A172 (cell line): ENCODE measurements around the gene TMCC3. TPM values are rescaled to one million over a fixed set of nuclear protein-coding genes. Genes with fewer than 3 reads are reported as not detected.
"Not testable (repeated sequence)": the region's sequence is repeated elsewhere in the genome, so short reads cannot be mapped to it uniquely, and the experiment has no call there.

Experiments
- DNase-seq: peaks from one replicate; pipeline ENCODE4 v3.0.0-alpha.2; 2015; ENCODE audit warnings: low spot score
- total RNA-seq: library from RNA; depleted of rRNA; stranded (reverse); fragments of >200 nt; shearing (Covaris generic); gene quantifications from 2 replicates; pipeline ENCODE4 v1.2.3, GENCODE V29; 2014

Gene TMCC3
- total RNA-seq, 1 experiment from 2014 or later = 0.05 TPM

- DNase-seq = no peak
These were observed 48.3 kb downstream of the TMCC3 start for GRCh38 chr12:94602024-94602423.

- DNase-seq = not testable (repeated sequence)
These were observed 49.0 kb downstream of the TMCC3 start for GRCh38 chr12:94601307-94601706.

GRCh38 chr12:94599189-94599588 lies 51.2 kb downstream of the TMCC3 start:
- no peak for DNase-seq

GRCh38 chr12:94597268-94597667 lies 53.1 kb downstream of the TMCC3 start:
- DNase-seq = no peak

- DNase-seq = no peak
These were observed 53.8 kb downstream of the TMCC3 start for GRCh38 chr12:94596596-94596995.

GRCh38 chr12:94595152-94595551 lies 55.2 kb downstream of the TMCC3 start:
- no peak for DNase-seq

- DNase-seq = no peak
These were observed 55.9 kb downstream of the TMCC3 start for GRCh38 chr12:94594443-94594825.

GRCh38 chr12:94593822-94594442 lies 56.4 kb downstream of the TMCC3 start:
- DNase-seq = no peak

GRCh38 chr12:94592723-94593122 lies 57.6 kb downstream of the TMCC3 start:
- not testable (repeated sequence) for DNase-seq

- no peak for DNase-seq
These were observed 58.3 kb downstream of the TMCC3 start for GRCh38 chr12:94592080-94592479.

GRCh38 chr12:94590428-94590827 lies 59.9 kb downstream of the TMCC3 start:
- no peak for DNase-seq

- DNase-seq = no peak
These were observed 60.8 kb downstream of the TMCC3 start for GRCh38 chr12:94589591-94590001.

- no peak for DNase-seq
These were observed 62.0 kb downstream of the TMCC3 start for GRCh38 chr12:94588346-94588745.

GRCh38 chr12:94587266-94588241 lies 62.8 kb downstream of the TMCC3 start:
- DNase-seq = no peak

- DNase-seq = no peak
These were observed 63.6 kb downstream of the TMCC3 start for GRCh38 chr12:94586589-94587259.

GRCh38 chr12:94585626-94586025 lies 64.7 kb downstream of the TMCC3 start:
- no peak for DNase-seq

- DNase-seq = no peak
These were observed 66.0 kb downstream of the TMCC3 start for GRCh38 chr12:94584377-94584776.

GRCh38 chr12:94582591-94582990 lies 67.8 kb downstream of the TMCC3 start:
- DNase-seq = no peak

GRCh38 chr12:94575645-94576403 lies 74.5 kb downstream of the TMCC3 start:
- no peak for DNase-seq

GRCh38 chr12:94575024-94575423 lies 75.3 kb downstream of the TMCC3 start:
- DNase-seq = no peak

- DNase-seq = peak; percentile 18
These were observed 78.8 kb downstream of the TMCC3 start for GRCh38 chr12:94571556-94571955.

GRCh38 chr12:94570161-94570560 lies 80.2 kb downstream of the TMCC3 start:
- peak; percentile 59 for DNase-seq
